CD4-positive, alpha-beta memory T cell (primary cell): ENCODE measurements around the gene ABCA2. TPM values are rescaled to one million over a fixed set of nuclear protein-coding genes. Genes with fewer than 3 reads are reported as not detected.

Experiments used
- CTCF ChIA-PET: fragments of 350-600 bp; sonication (Branson Sonifier 250); formaldehyde crosslinking; loops from one replicate; lab custom pipeline; 2021; ENCODE audit warnings: inconsistent platforms; ENCODE audit not compliant: partially characterized antibody; lab: Charles Lee
- POLR2A ChIA-PET: fragments of 350-600 bp; sonication (Branson Sonifier 250); formaldehyde crosslinking; loops from one replicate; lab custom pipeline; 2021; ENCODE audit not compliant: partially characterized antibody; lab: Charles Lee
- DNase-seq, 5 donors: peaks; one replicate each; pipeline versions ENCODE4 v3.0.0 to v3.0.0-alpha.2; 2020 to 2022; ENCODE audit warnings: mixed read lengths in 1 of 5
- H3K27ac ChIP-seq: one replicate; pipeline ENCODE4 v1.7.0; 2013; ENCODE audit warnings: low read depth, low read length
- H3K27me3 ChIP-seq: 2 replicates; pipeline ENCODE4 v1.7.0; 2013; ENCODE audit warnings: mild to moderate bottlenecking, low read length, moderate library complexity; ENCODE audit not compliant: insufficient read depth
- H3K36me3 ChIP-seq: 2 replicates; pipeline ENCODE4 v1.7.0; 2013; ENCODE audit warnings: mild to moderate bottlenecking, low read length, moderate library complexity; ENCODE audit not compliant: insufficient read depth
- H3K4me1 ChIP-seq: 2 replicates; pipeline ENCODE4 v1.7.0; 2013; ENCODE audit warnings: mild to moderate bottlenecking, low read length, moderate library complexity; ENCODE audit not compliant: insufficient read depth
- H3K4me3 ChIP-seq, 2 donors: one replicate each; pipeline ENCODE4 v1.7.0; 2013; ENCODE audit warnings: low read length in 2 of 2, mild to moderate bottlenecking in 1 of 2
- H3K9me3 ChIP-seq, 2 donors: one replicate each; pipeline ENCODE4 v1.7.0; 2013; ENCODE audit warnings: low read length in 2 of 2, control low read depth in 1 of 2; ENCODE audit not compliant: control insufficient read depth in 1 of 2
- H3K27ac Mint-ChIP-seq, 7 donors: one replicate each; pipeline ENCODE4 v1.8.0; 2020 to 2021; ENCODE audit warnings: mixed read lengths in 7 of 7, mild to moderate bottlenecking in 6 of 7, inconsistent platforms in 3 of 7, moderate library complexity in 3 of 7
- H3K27me3 Mint-ChIP-seq, 2 donors: one replicate each; pipeline ENCODE4 v1.8.0; 2020 to 2021; ENCODE audit warnings: mixed read lengths in 2 of 2
- H3K36me3 Mint-ChIP-seq, 2 donors: one replicate each; pipeline ENCODE4 v1.8.0; 2020 to 2021; ENCODE audit warnings: mixed read lengths in 2 of 2, inconsistent platforms in 1 of 2, mild to moderate bottlenecking in 1 of 2
- H3K4me1 Mint-ChIP-seq, 4 donors: one replicate each; pipeline ENCODE4 v1.8.0; 2020 to 2021; ENCODE audit warnings: mixed read lengths in 4 of 4, mild to moderate bottlenecking in 1 of 4
- H3K4me3 Mint-ChIP-seq, 8 donors: one replicate each; pipeline ENCODE4 v1.8.0; 2020 to 2021; ENCODE audit warnings: mixed read lengths in 8 of 8, mild to moderate bottlenecking in 7 of 8, moderate library complexity in 6 of 8, inconsistent platforms in 3 of 8
- H3K9me3 Mint-ChIP-seq, 8 donors: one replicate each; pipeline ENCODE4 v1.8.0; 2020 to 2021; ENCODE audit warnings: mixed read lengths in 8 of 8, mild to moderate bottlenecking in 5 of 8, inconsistent platforms in 3 of 8, moderate library complexity in 1 of 8
- intact Hi-C: fragments of 100-400 bp; cut with micrococcal nuclease; formaldehyde crosslinking; loops from one replicate; pipeline ENCODE4 v1.15.1; 2023
- polyA plus RNA-seq, 2 donors: library from polyadenylated mRNA; unstranded; fragments of 300-500 nt; fragmentation: Illumina TruSeq; gene quantifications; one replicate each; pipeline ENCODE4 v1.2.3, GENCODE V29; 2021
- total RNA-seq, 2 experiments: library from RNA; stranded (reverse); gene quantifications; one replicate each; pipeline ENCODE4 v1.2.3, GENCODE V29; 2021

Gene ABCA2
- total and polyA plus RNA-seq, 4 experiments from 2014 or later, result 2.6 to 68.6 (median 37.3) TPM

GRCh38 chr9:137067860-137068538, 40.0 kb upstream of the ABCA2 start:
- H3K36me3 ChIP-seq, result no peaks in the 10 kb centered on the region
- no peak overlapping the region for H3K27ac ChIP-seq
- DNase-seq, result peak; percentile 84 to 89 (median 86)
- CTCF ChIA-PET, result interaction anchor here (0.7 to 4.5 kb wide), 25 partner anchors 9 to 284 kb away, joined by 3 to 58 read pairs (median 6); partner anchors contain the start of genes ABCA2, AJM1, MAN1B1 and NPDC1
- peaks cover 21% of the 10 kb centered on the region for H3K4me1 ChIP-seq
- Mint-ChIP-seq H3K36me3 (no peaks in the 10 kb centered on the region), H3K4me1 (peaks cover 7 to 21% (median 12%) of the 10 kb centered on the region in 4 donors), H3K27me3 (peaks cover 0 to 4% of the 10 kb centered on the region in 2 donors), H3K9me3 (no peaks in the 10 kb centered on the region), H3K27ac (peak overlapping the region in 3 of 7 donors; percentile 54 to 86 (median 70)), H3K4me3 (peak overlapping the region in 6 of 8 donors; percentile 17 to 68 (median 44))
- no peaks in the 10 kb centered on the region for H3K27me3 ChIP-seq
- intact Hi-C loops, result loop anchor here (1.0 kb wide), 2 partner anchors 22 to 40 kb away; partner anchors contain the start of genes ABCA2 and NPDC1
- H3K4me3 ChIP-seq, result no peak overlapping the region
- POLR2A ChIA-PET, result interaction anchor here (0.6 to 5.3 kb wide), 11 partner anchors 9 to 277 kb away, joined by 3 to 66 read pairs (median 4); partner anchors contain the start of genes MAN1B1, NPDC1, PAXX and TMEM141
- no peaks in the 10 kb centered on the region for H3K9me3 ChIP-seq

- H3K4me1 ChIP-seq, result peaks cover 21% of the 10 kb centered on the region
- Mint-ChIP-seq H3K27ac (no peak overlapping the region), H3K27me3 (peaks cover 0 to 4% of the 10 kb centered on the region in 2 donors), H3K4me1 (peaks cover 7 to 19% (median 11%) of the 10 kb centered on the region in 4 donors), H3K4me3 (no peak overlapping the region), H3K9me3 (no peaks in the 10 kb centered on the region), H3K36me3 (no peaks in the 10 kb centered on the region)
- no peaks in the 10 kb centered on the region for H3K36me3 ChIP-seq
- no peak overlapping the region for H3K27ac ChIP-seq
- DNase-seq, result no peak
- intact Hi-C loops, result no loop called here
- no peaks in the 10 kb centered on the region for H3K27me3 ChIP-seq
- H3K9me3 ChIP-seq, result no peaks in the 10 kb centered on the region
- ChIA-PET POLR2A (interaction anchor here (0.7 to 1.2 kb wide), 2 partner anchors 20 kb away, joined by 3 read pairs; partner anchors contain the start of gene MAN1B1), CTCF (interaction anchor here (0.5 to 4.5 kb wide), 20 partner anchors 8 to 288 kb away, joined by 3 to 58 read pairs (median 6); partner anchors contain the start of genes ABCA2, MAN1B1, NPDC1 and UAP1L1)
- no peak overlapping the region for H3K4me3 ChIP-seq
Measured at GRCh38 chr9:137066096-137066861, 38.2 kb upstream of the ABCA2 start.

- intact Hi-C loops, result no loop called here
- Histone ChIP-seq H3K4me3 (no peak overlapping the region), H3K36me3 (no peaks in the 10 kb centered on the region), H3K27me3 (no peaks in the 10 kb centered on the region), H3K9me3 (no peaks in the 10 kb centered on the region), H3K27ac (no peak overlapping the region), H3K4me1 (peaks cover 16% of the 10 kb centered on the region)
- no peak for DNase-seq
- POLR2A ChIA-PET, result interaction anchor here (0.7 to 1.2 kb wide), 2 partner anchors 19 to 21 kb away, joined by 3 read pairs; partner anchors contain the start of gene MAN1B1
- H3K27me3 Mint-ChIP-seq, result peaks cover 0 to 4% of the 10 kb centered on the region in 2 donors
- CTCF ChIA-PET, result interaction anchor here (0.6 to 4.5 kb wide), 9 partner anchors 9 to 288 kb away, joined by 3 to 58 read pairs (median 10); partner anchors contain the start of genes ABCA2, NPDC1 and UAP1L1
- H3K36me3 Mint-ChIP-seq, result no peaks in the 10 kb centered on the region
- no peak overlapping the region for H3K27ac Mint-ChIP-seq
- peaks cover 4 to 13% (median 7%) of the 10 kb centered on the region in 4 donors for H3K4me1 Mint-ChIP-seq
- H3K9me3 Mint-ChIP-seq, result no peaks in the 10 kb centered on the region
- H3K4me3 Mint-ChIP-seq, result no peak overlapping the region
Measured at GRCh38 chr9:137065336-137065967, 37.4 kb upstream of the ABCA2 start.

- H3K9me3 ChIP-seq, result no peaks in the 10 kb centered on the region
- POLR2A ChIA-PET, result interaction anchor here (1.7 kb wide), 1 partner anchor 13 kb away, joined by 3 read pairs; no protein-coding TSS in a partner anchor
- CTCF ChIA-PET, result interaction anchor here (0.6 to 4.5 kb wide), 15 partner anchors 10 to 287 kb away, joined by 3 to 30 read pairs (median 5); partner anchors contain the start of genes ABCA2, MAN1B1, NPDC1 and UAP1L1
- no peak overlapping the region for H3K27ac ChIP-seq
- Mint-ChIP-seq H3K4me1 (peaks cover 4 to 10% (median 7%) of the 10 kb centered on the region in 4 donors), H3K27me3 (peaks cover 0 to 4% of the 10 kb centered on the region in 2 donors), H3K9me3 (no peaks in the 10 kb centered on the region), H3K27ac (no peak overlapping the region), H3K36me3 (no peaks in the 10 kb centered on the region), H3K4me3 (no peak overlapping the region)
- no peaks in the 10 kb centered on the region for H3K27me3 ChIP-seq
- no peak for DNase-seq
- intact Hi-C loops, result no loop called here
- H3K4me3 ChIP-seq, result no peak overlapping the region
- H3K36me3 ChIP-seq, result no peaks in the 10 kb centered on the region
- H3K4me1 ChIP-seq, result peaks cover 16% of the 10 kb centered on the region
Measured at GRCh38 chr9:137064880-137065164, 36.8 kb upstream of the ABCA2 start.

- Mint-ChIP-seq H3K4me1 (peaks cover 4 to 10% (median 7%) of the 10 kb centered on the region in 4 donors), H3K4me3 (no peak overlapping the region), H3K36me3 (no peaks in the 10 kb centered on the region), H3K27me3 (peaks cover 0 to 4% of the 10 kb centered on the region in 2 donors), H3K9me3 (no peaks in the 10 kb centered on the region), H3K27ac (peak overlapping the region in 2 of 7 donors; percentile 41 to 53)
- Histone ChIP-seq H3K36me3 (no peaks in the 10 kb centered on the region), H3K4me3 (no peak overlapping the region), H3K4me1 (peaks cover 11% of the 10 kb centered on the region), H3K9me3 (no peaks in the 10 kb centered on the region), H3K27ac (no peak overlapping the region), H3K27me3 (no peaks in the 10 kb centered on the region)
- DNase-seq, result peak in 3 of 5 donors; percentile 34 to 56 (median 40)
- POLR2A ChIA-PET, result interaction anchor here (0.7 to 1.7 kb wide), 3 partner anchors 12 to 22 kb away, joined by 3 to 4 read pairs (median 4); partner anchors contain the start of genes MAN1B1 and NPDC1
- CTCF ChIA-PET, result interaction anchor here (0.9 to 4.5 kb wide), 19 partner anchors 8 to 278 kb away, joined by 3 to 30 read pairs (median 5); partner anchors contain the start of genes ABCA2, MAN1B1, NPDC1 and UAP1L1
- intact Hi-C loops, result no loop called here
Measured at GRCh38 chr9:137064027-137064879, 36.2 kb upstream of the ABCA2 start.
